GM18951 (cell line): ENCODE measurements around the gene MAEL.

Experiments used
- POLR2A ChIP-seq: IDR thresholded peaks from 4 replicates; pipeline ENCODE4 v1.6.1; 2011; ENCODE audit warnings: mild to moderate bottlenecking; ENCODE audit not compliant: insufficient read length, insufficient read depth; ENCODE audit errors: extremely low read depth
- in situ Hi-C: fragments of 300-500 bp; cut with MboI; formaldehyde crosslinking; loops from one replicate; pipeline ENCODE4 v1.12.0; 2022; ENCODE audit warnings: low sequenced_read_pairs, mixed read lengths, inconsistent platforms; ENCODE audit not compliant: unreplicated experiment

The MAEL gene

DNA sequence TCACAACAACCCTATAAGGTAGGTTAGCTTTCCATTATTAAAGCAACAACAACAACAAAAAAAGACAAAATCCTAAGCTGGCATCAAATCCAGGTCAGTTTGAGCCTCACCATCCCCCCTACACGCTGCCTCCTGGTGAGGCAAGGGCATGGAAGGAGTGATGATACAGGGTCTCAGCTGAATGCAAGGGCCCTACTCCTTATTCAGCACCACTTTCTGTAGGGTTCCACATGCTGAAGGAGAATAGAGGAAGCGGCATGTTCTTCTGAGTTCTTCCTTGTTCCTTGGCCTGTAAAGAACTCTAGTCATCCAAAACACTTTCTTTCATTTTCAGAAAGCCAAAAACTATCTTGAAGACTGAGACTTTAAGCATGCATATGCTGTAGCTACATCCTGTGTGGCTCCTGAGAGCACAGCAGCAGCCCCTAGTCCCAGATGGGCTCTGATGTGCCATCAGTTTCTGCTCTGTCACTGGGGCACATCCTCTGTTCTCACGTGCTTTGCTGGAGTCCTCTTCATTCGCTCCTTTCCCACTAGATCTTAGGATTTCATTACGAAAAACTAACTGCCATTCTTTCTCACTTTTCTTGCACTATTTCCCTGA is 19.9 kb upstream of the MAEL start:
- in situ Hi-C loops, result no loop called here
- TF ChIP-seq POLR2A, result no peak

DNA sequence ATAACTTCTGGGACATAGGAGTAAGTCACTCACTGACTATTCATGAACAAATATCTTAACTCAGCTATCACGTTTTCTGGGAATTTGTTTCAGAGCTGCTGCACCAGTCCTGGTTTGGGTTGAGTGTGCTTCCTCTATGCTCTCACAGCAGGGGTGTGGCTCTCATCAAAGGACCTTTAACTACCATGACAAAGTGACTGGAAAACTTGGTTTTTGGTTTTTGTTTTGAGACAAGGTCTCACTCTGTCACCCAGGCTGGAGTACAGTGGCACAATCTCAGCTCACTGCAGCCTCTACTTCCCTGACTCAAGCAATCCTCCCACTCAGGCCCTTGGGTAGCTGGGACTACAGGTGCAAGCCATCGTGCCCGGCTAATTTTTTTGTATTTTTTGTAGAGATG is 17.8 kb upstream of the MAEL start:
- TF ChIP-seq POLR2A, result no peak

GRCh38 chr1:166972193-166972592 is 16.9 kb upstream of the MAEL start:
- TF ChIP-seq POLR2A, result no peak
- in situ Hi-C loops, result no loop called here

More for the DNA sequence above, 17.8 kb upstream of the MAEL start:
- in situ Hi-C loops, result no loop called here

- in situ Hi-C loops, result no loop called here
- no peak for TF ChIP-seq POLR2A
These were observed 16.3 kb upstream of the MAEL start for GRCh38 chr1:166972826-166973225.

DNA sequence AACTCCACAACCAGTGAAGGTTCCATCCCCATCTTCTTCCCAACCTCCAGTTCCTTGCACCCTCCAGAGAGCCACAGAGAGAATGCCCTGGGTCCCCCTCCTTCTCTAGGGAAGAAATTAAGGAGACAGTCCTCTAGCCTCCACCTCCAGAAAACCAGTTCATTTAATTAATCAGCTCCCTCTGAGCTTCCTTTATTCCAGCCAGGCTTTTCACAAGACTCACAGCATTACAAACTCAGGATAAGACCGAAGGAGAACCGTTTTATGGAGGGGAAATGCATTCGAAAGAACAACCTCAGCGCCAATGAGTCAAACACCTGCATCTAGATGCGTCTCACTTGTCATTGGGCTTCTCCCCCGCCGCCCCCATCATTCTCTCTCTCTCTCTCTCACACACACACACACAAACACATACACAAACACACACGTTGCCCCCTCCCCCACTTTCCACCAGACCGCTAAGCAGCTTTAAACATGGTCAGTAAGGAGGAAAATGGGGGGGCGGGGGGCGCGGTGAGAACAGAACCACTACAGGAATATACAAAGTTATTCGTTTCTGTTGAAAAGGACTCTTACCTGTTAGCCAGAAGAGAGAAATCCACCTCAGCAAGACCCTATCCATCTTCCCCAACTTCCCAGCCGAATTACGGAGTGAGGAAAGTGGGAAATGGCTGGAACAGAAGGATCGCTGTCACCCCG is 14.3 kb upstream of the MAEL start:
- in situ Hi-C loops, result no loop called here
- no peak for TF ChIP-seq POLR2A

GRCh38 chr1:166975361-166976129 is 13.5 kb upstream of the MAEL start, which contains the start of gene ILDR2:
Gene ILDR2, minus strand, starts transcription at chr1:166975540. Its CDS starts 272 bp downstream, at chr1:166975268.
- TF ChIP-seq POLR2A, result peak; percentile 55
- in situ Hi-C loops, result no loop called here

DNA sequence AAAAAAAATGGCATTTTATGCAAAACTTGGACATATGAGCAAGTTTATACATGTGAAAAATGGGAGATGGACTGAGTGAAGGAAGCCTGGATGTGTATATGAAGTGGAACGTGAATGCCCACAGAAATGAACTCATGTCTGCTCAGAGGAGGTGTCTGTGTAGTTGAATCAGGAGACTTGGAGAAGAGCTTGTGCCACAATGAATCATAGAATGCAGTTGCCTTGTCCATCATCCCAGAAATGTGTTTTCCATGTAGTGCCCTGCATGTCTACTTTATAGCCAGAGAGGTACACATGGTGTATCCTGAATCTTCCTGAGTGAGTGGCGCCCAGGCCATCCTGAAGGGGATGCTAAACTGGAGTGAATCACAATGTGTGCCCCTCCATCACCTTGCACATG is 11.1 kb upstream of the MAEL start:
- in situ Hi-C loops, result no loop called here
- no peak for TF ChIP-seq POLR2A

GRCh38 chr1:166978821-166979220 is 10.3 kb upstream of the MAEL start:
- in situ Hi-C loops, result no loop called here

GRCh38 chr1:166980383-166980782 is 8.7 kb upstream of the MAEL start:
- TF ChIP-seq POLR2A, result no peak
- in situ Hi-C loops, result no loop called here

More at GRCh38 chr1:166978821-166979220, 10.3 kb upstream of the MAEL start:
- no peak for TF ChIP-seq POLR2A

DNA sequence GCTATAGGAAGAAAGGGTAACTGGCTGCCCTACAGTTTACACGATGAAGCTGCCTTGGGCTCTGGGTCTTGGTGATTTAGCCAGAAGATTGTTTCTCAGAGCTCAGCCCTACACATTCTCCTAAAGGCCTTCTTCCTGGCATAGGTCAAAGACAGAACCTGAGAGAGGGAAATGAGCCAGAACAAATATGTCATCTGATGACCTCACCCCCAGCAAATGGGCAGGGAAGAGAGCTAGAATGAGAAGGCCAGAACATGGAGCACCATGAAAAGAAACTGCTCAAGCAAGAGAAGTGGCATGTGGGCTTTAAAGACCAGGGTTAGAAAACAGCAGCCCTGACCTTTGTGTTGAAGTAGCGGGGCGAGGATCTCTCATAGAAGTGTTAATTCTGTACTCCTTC is 8.3 kb upstream of the MAEL start:
- in situ Hi-C loops, result no loop called here
- no peak for TF ChIP-seq POLR2A

GRCh38 chr1:166981589-166981988 is 7.5 kb upstream of the MAEL start:
- no peak for TF ChIP-seq POLR2A
- in situ Hi-C loops, result no loop called here

DNA sequence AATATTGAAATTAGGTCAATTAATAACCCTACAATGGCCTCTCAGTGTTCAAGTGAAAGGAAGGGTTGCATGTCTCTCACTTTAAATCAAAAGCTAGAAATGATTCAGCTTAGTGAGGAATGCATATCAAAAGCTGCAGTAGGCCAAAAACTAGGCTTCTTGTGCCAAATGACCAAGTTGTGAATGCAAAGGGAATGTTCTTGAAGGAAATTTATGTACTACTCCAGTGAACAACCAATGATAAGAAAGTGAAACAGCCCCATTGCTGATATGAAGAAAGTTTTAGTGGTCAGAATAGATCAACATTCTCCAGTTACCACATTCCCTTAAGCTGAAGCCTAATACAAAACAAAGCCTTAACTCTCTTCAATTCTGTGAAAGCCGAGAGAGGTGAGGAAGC is 10.0 kb downstream of the MAEL start:
- in situ Hi-C loops, result no loop called here
- no peak for TF ChIP-seq POLR2A

DNA sequence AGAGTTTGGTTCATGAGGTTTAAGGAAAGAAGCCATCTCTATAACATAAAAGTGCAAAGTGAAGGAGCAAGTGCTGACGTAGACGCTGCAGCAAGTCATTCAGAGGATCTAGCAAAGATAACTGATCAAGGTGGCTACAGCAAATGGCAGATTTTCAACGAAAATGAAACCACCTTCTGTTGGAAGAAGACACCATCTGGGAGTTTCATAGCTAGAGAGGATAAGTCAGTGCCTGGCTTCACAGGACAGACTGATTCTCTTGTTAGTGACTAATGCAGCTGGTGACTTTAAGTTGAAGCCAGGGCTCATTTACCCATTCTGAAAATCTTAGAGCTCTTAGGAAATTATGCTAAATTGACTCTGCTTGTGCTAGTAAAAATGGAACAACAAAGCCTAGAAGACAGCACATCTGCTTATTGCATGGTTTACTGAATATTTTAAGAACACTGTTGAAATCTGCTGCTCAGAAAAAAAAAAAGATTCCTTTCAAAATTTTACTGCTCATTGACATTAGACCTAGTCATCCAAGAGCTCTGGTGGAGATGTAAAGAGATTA is 10.5 kb downstream of the MAEL start:
- in situ Hi-C loops, result no loop called here
- TF ChIP-seq POLR2A, result no peak

GRCh38 chr1:167000546-167000945 is 11.5 kb downstream of the MAEL start:
- no peak for TF ChIP-seq POLR2A
- in situ Hi-C loops, result no loop called here

DNA sequence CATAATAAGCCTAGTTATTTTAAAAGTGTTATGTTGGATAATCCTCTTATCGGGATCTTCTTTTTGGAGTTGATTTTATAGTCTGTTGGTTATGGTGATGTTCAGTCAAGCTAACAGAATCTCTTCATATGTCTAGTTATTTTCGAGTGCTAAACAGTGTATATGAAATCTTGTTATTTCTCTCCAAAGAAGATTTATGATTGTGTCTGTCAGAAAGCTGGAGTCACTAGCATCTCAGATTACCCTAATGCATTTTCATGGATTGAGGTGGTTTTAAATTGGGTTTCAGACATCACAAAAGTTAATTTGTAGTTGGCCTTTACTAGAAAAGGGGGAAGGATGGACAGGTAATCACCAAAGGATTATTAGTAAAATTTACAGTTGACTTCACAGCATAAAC is 13.3 kb downstream of the MAEL start:
- no peak for TF ChIP-seq POLR2A
- in situ Hi-C loops, result no loop called here
